Measurements from ENCODE around the gene PRKCE. TPM values are rescaled to one million over a fixed set of nuclear protein-coding genes. Genes with fewer than 3 reads are reported as not detected.

The PRKCE gene
- polyA plus RNA-seq, 3 donors, result 1.3 to 7.7 (median 2.3) TPM

DNA sequence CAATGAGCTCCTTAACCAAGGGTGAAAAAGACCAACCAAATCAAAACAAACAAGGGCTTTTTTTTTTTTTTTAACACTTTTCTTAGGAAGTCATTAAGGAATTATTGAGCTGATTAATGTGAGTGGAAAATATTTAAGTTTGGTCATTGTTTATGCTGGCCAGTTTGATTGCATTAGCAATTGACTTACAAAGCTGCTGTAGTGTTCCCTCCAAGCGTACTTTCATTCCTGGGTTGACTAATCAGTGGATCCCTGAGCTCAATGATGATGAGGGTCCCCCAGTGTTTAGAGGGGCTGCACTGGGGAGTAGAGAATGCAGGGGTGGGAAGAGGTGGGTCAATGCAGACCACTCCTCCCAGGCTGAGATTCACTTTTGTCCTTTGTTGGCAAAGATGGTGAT lies 119.3 kb downstream of the PRKCE start:
- Mint-ChIP-seq H3K36me3 (no peaks in the 10 kb centered on the region), H3K4me3 (peak overlapping the region; percentile 78 to 90), H3K27me3 (ENCODE audit: low read depth in 3 of 3) (peaks cover 1 to 2% (median 2%) of the 10 kb centered on the region in 3 donors), H3K4me1 (peaks cover 76% of the 10 kb centered on the region), H3K27ac (peak overlapping the region; percentile 72 to 93 (median 87)), H3K9me3 (no peaks in the 10 kb centered on the region)
- 100% methylated on average over 1 of the region's 1 CpG for WGBS (ENCODE audit: insufficient coverage)
- H3K4me1 ChIP-seq (ENCODE audit: control insufficient read depth in 1 of 2, insufficient read depth in 2 of 2, low read length in 2 of 2), result peaks cover 58 to 63% of the 10 kb centered on the region in 2 donors
- H3K9ac ChIP-seq (ENCODE audit: insufficient read depth, low read length, poor library complexity, severe bottlenecking), result peak overlapping the region; percentile 23
- no peaks in the 10 kb centered on the region for H3K27me3 ChIP-seq (ENCODE audit: control insufficient read depth in 2 of 2, insufficient read depth in 2 of 2, low read length in 2 of 2)
- H3K4me2 ChIP-seq (replicated peaks; ENCODE audit: extremely low read depth, low read length, poor library complexity, severe bottlenecking), result peak overlapping the region; percentile 64
- TF ChIP-seq, protein P1, sequence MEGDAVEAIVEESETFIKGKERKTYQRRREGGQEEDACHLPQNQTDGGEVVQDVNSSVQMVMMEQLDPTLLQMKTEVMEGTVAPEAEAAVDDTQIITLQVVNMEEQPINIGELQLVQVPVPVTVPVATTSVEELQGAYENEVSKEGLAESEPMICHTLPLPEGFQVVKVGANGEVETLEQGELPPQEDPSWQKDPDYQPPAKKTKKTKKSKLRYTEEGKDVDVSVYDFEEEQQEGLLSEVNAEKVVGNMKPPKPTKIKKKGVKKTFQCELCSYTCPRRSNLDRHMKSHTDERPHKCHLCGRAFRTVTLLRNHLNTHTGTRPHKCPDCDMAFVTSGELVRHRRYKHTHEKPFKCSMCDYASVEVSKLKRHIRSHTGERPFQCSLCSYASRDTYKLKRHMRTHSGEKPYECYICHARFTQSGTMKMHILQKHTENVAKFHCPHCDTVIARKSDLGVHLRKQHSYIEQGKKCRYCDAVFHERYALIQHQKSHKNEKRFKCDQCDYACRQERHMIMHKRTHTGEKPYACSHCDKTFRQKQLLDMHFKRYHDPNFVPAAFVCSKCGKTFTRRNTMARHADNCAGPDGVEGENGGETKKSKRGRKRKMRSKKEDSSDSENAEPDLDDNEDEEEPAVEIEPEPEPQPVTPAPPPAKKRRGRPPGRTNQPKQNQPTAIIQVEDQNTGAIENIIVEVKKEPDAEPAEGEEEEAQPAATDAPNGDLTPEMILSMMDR (IDR thresholded peaks at IDR 0.05), result no peak
- intact Hi-C loops (cut with micrococcal nuclease), result loop anchor here (2.0 to 10.0 kb wide), 2 partner anchors 42 to 124 kb away; no protein-coding TSS in a partner anchor
- no peaks in the 10 kb centered on the region for H3K9me3 ChIP-seq (replicated peaks in 1 of 2; ENCODE audit: control insufficient read depth in 1 of 2, insufficient read depth in 1 of 2, low read length in 2 of 2)
- peaks cover 2% of the 10 kb centered on the region for H4K20me1 ChIP-seq (ENCODE audit: insufficient read depth, low read length)
- DNase-seq, result no peak
- peaks cover 19% of the 10 kb centered on the region for H3K79me2 ChIP-seq (ENCODE audit: insufficient read depth, low read length)
- no peaks in the 10 kb centered on the region for H3K36me3 ChIP-seq (replicated peaks in 1 of 2; ENCODE audit: control insufficient read depth in 1 of 2, insufficient read depth in 2 of 2, low read length in 2 of 2)
- no peak overlapping the region for H2AFZ ChIP-seq (ENCODE audit: insufficient read depth, low read depth, low read length, poor library complexity, severe bottlenecking)
- peak overlapping the region in 2 of 3 experiments; percentile 22 to 56 for H3K4me3 ChIP-seq (replicated peaks in 1 of 3; ENCODE audit: low read depth in 2 of 3, low read length in 3 of 3)
- peak overlapping the region; percentile 57 to 72 for H3K27ac ChIP-seq (ENCODE audit: low read depth in 1 of 2, low read length in 2 of 2)

DNA sequence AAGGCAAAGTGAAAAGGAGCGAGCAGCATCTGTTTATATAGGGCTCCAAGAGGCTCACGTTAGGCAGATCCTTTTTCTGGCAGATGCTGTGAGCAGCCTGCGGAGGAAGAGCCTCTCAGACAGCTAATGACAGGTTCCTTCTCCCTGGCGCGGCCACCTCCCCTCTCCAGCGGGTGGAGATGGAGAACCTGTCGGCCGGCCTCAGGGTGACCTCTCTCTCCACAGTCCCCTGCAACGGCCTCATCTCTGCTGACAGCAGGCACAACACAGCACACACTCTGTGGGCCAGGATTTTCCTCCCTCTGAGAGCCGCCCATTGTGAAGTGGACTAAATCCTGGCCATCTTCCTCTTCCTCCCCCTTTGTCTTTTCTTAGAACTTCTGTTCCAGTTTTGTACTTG lies 119.8 kb downstream of the PRKCE start:
- H3K27me3 Mint-ChIP-seq (ENCODE audit: low read depth in 3 of 3), result peaks cover 1 to 2% (median 2%) of the 10 kb centered on the region in 3 donors
- intact Hi-C loops (cut with micrococcal nuclease), result loop anchor here (2.0 to 10.0 kb wide), 2 partner anchors 42 to 124 kb away; no protein-coding TSS in a partner anchor
- peak overlapping the region in 2 of 3 experiments; percentile 22 to 56 for H3K4me3 ChIP-seq (replicated peaks in 1 of 3; ENCODE audit: low read depth in 2 of 3, low read length in 3 of 3)
- H3K9me3 ChIP-seq (replicated peaks in 1 of 2; ENCODE audit: control insufficient read depth in 1 of 2, insufficient read depth in 1 of 2, low read length in 2 of 2), result no peaks in the 10 kb centered on the region
- DNase-seq, result peak; percentile 57 to 86 (median 74)
- H3K79me2 ChIP-seq (ENCODE audit: insufficient read depth, low read length), result peaks cover 19% of the 10 kb centered on the region
- H3K27ac ChIP-seq (ENCODE audit: low read depth in 1 of 2, low read length in 2 of 2), result peak overlapping the region; percentile 57 to 72
- H2AFZ ChIP-seq (ENCODE audit: insufficient read depth, low read depth, low read length, poor library complexity, severe bottlenecking), result peak overlapping the region; percentile 30
- no peaks in the 10 kb centered on the region for H4K20me1 ChIP-seq (ENCODE audit: insufficient read depth, low read length)
- 15% methylated on average over 8 of the region's 10 CpGs for WGBS (ENCODE audit: insufficient coverage)
- H3K4me3 Mint-ChIP-seq, result peak overlapping the region; percentile 78 to 90
- no peaks in the 10 kb centered on the region for H3K27me3 ChIP-seq (ENCODE audit: control insufficient read depth in 2 of 2, insufficient read depth in 2 of 2, low read length in 2 of 2)
- peaks cover 76% of the 10 kb centered on the region for H3K4me1 Mint-ChIP-seq
- no peaks in the 10 kb centered on the region for H3K9me3 Mint-ChIP-seq
- peak overlapping the region; percentile 64 for H3K4me2 ChIP-seq (replicated peaks; ENCODE audit: extremely low read depth, low read length, poor library complexity, severe bottlenecking)
- H3K36me3 Mint-ChIP-seq, result no peaks in the 10 kb centered on the region
- peak overlapping the region; percentile 52 to 93 (median 87) for H3K27ac Mint-ChIP-seq
- TF ChIP-seq, protein P1 (IDR thresholded peaks at IDR 0.05), result no peak
- H3K9ac ChIP-seq (ENCODE audit: insufficient read depth, low read length, poor library complexity, severe bottlenecking), result peak overlapping the region; percentile 23
- H3K36me3 ChIP-seq (replicated peaks in 1 of 2; ENCODE audit: control insufficient read depth in 1 of 2, insufficient read depth in 2 of 2, low read length in 2 of 2), result no peaks in the 10 kb centered on the region
- H3K4me1 ChIP-seq (ENCODE audit: control insufficient read depth in 1 of 2, insufficient read depth in 2 of 2, low read length in 2 of 2), result peaks cover 58 to 63% of the 10 kb centered on the region in 2 donors
